ENCODE results near the gene MRPL55. TPM values are rescaled to one million over a fixed set of nuclear protein-coding genes. Genes with fewer than 3 reads are reported as not detected.

MRPL55 gene
- total and polyA plus RNA-seq, 2 of the 13 experiments (the other 11 are each of a cell fraction or from before 2014, with no cell fraction given), result 58.6 to 92.9 TPM

- no peak for TF ChIP-seq ZNF75D (CRISPR knock-in tag; IDR thresholded peaks at IDR 0.05; ENCODE audit: borderline replicate concordance)
- TF ChIP-seq CSRNP1 (CRISPR knock-in tag; IDR thresholded peaks at IDR 0.05), result no peak
- TF ChIP-seq FOXM1 (CRISPR knock-in tag; IDR thresholded peaks at IDR 0.05), result no peak
- TF ChIP-seq ZNF564 (CRISPR knock-in tag; IDR thresholded peaks at IDR 0.05), result 0 out of 2 replicates have a peak, but pooled peaks have one; percentile 48
- no peak for TF ChIP-seq ZNF468 (CRISPR knock-in tag; IDR thresholded peaks at IDR 0.05)
- TF ChIP-seq PITX1 (CRISPR knock-in tag; IDR thresholded peaks at IDR 0.05), result no peak
- TF ChIP-seq ELF4 (CRISPR knock-in tag; IDR thresholded peaks at IDR 0.05; ENCODE audit: borderline replicate concordance), result no peak
- no peak for TF ChIP-seq CEBPZ (IDR thresholded peaks at IDR 0.05; ENCODE audit: low read length)
- no peak for TF ChIP-seq ZBTB2 (CRISPR knock-in tag; IDR thresholded peaks at IDR 0.05; ENCODE audit: low read depth)
- TF ChIP-seq ZMYM3 (CRISPR knock-in tag; IDR thresholded peaks at IDR 0.05), result no peak
- TF ChIP-seq HNF4A (CRISPR knock-in tag; IDR thresholded peaks at IDR 0.05), result peak; percentile 78
- no peak for TF ChIP-seq CREB1 (IDR thresholded peaks at IDR 0.05)
- peak; percentile 46; the same call in 1 of the 2 replicates for TF ChIP-seq CREB1 (CRISPR knock-in tag; IDR thresholded peaks at IDR 0.05)
- no peak for TF ChIP-seq PRDM4 (CRISPR knock-in tag; IDR thresholded peaks at IDR 0.05; ENCODE audit: borderline replicate concordance)
- TF ChIP-seq MEIS2 (CRISPR knock-in tag; IDR thresholded peaks at IDR 0.05), result 0 out of 2 replicates have a peak, but pooled peaks have one; percentile 13
- peak; percentile 70; the same call in 1 of the 2 replicates for TF ChIP-seq SIN3A (IDR thresholded peaks at IDR 0.05; ENCODE audit: borderline replicate concordance, low read depth, low read length)
- TF ChIP-seq FOXP4 (CRISPR knock-in tag; IDR thresholded peaks at IDR 0.05), result peak; percentile 35; the same call in 1 of the 2 replicates
- TF ChIP-seq KDM5A (IDR thresholded peaks at IDR 0.05; ENCODE audit: borderline replicate concordance, low read length), result no peak
- no peak for TF ChIP-seq XRCC5 (optimal IDR thresholded peaks at IDR 0.05; ENCODE audit: low read length)
Measured at GRCh38 chr1:228109962-228110488, 926 bp upstream of the MRPL55 start (continued).

Measured in HepG2 (cell line).